HL-60 (cell line): Measurements from ENCODE around the gene TTC16.

Source experiments
- DNase-seq, 2 experiments: peaks; one replicate each; pipeline ENCODE4 v3.0.0-alpha.2; 2010 to 2020; ENCODE audit warnings: low read depth in 1 of 2, low spot score in 1 of 2
- H3K27ac ChIP-seq: fragments of 250-450 bp; sonication (Bioruptor Pico); replicated peaks from 2 replicates; pipeline ENCODE4 v1.5.1; 2020; ENCODE audit warnings: mild to moderate bottlenecking, moderate library complexity
- H3K27me3 ChIP-seq: fragments of 250-450 bp; sonication (Bioruptor Pico); 2 replicates; pipeline ENCODE4 v1.5.1; 2021; ENCODE audit warnings: mild to moderate bottlenecking, moderate library complexity; ENCODE audit not compliant: insufficient read depth, poor library complexity, severe bottlenecking
- H3K4me3 ChIP-seq: replicated peaks from 2 replicates; pipeline ENCODE4 v1.5.1; 2011; ENCODE audit warnings: mild to moderate bottlenecking, control low read depth, low read length; ENCODE audit not compliant: insufficient read depth
- CTCF ChIP-seq: IDR thresholded peaks from one replicate; pipeline ENCODE4 v1.5.1; 2011; ENCODE audit warnings: low read length, control low read depth, inconsistent platforms; ENCODE audit not compliant: insufficient read depth
- GABPA ChIP-seq: IDR thresholded peaks from 2 replicates; pipeline ENCODE4 v1.6.1; 2012; ENCODE audit warnings: low read depth
- POLR2AphosphoS5 ChIP-seq: IDR thresholded peaks from 2 replicates; pipeline ENCODE4 v1.6.1; 2012; ENCODE audit warnings: low read depth
- REST ChIP-seq: IDR thresholded peaks from 2 replicates; pipeline ENCODE4 v1.6.1; 2012; ENCODE audit warnings: low read depth; ENCODE audit not compliant: insufficient replicate concordance
- SPI1 ChIP-seq: IDR thresholded peaks from 2 replicates; pipeline ENCODE4 v1.6.1; 2012; ENCODE audit warnings: low read depth, mild to moderate bottlenecking, borderline replicate concordance

Gene TTC16

GRCh38 chr9:127728808-127729207 lies 12.9 kb downstream of the TTC16 start:
- no peak overlapping the region for H3K4me3 ChIP-seq
- H3K27ac ChIP-seq: no peak overlapping the region
- no peak for DNase-seq

GRCh38 chr9:127729522-127730256 lies 13.8 kb downstream of the TTC16 start:
- H3K27ac ChIP-seq: no peak overlapping the region
- DNase-seq: no peak
- no peak for TF ChIP-seq GABPA
- no peak for TF ChIP-seq POLR2AphosphoS5
- TF ChIP-seq CTCF: no peak
- no peak for TF ChIP-seq SPI1
- TF ChIP-seq REST: no peak
- H3K27me3 ChIP-seq: no peaks in the 10 kb centered on the region
- no peak overlapping the region for H3K4me3 ChIP-seq

More at GRCh38 chr9:127728808-127729207, 12.9 kb downstream of the TTC16 start:
- H3K27me3 ChIP-seq: no peaks in the 10 kb centered on the region
- TF ChIP-seq GABPA (no peak), REST (no peak), POLR2AphosphoS5 (no peak), CTCF (no peak), SPI1 (no peak)

GRCh38 chr9:127730262-127730661 lies 14.4 kb downstream of the TTC16 start:
- TF ChIP-seq REST (no peak), POLR2AphosphoS5 (no peak), GABPA (no peak), CTCF (no peak), SPI1 (no peak)
- H3K4me3 ChIP-seq: no peak overlapping the region
- no peak for DNase-seq
- H3K27ac ChIP-seq: no peak overlapping the region
- H3K27me3 ChIP-seq: no peaks in the 10 kb centered on the region
